Measurements from ENCODE around the gene HIGD2A. TPM values are rescaled to one million over a fixed set of nuclear protein-coding genes. Genes with fewer than 3 reads are reported as not detected.

HIGD2A gene
- total and polyA plus RNA-seq, 2 experiments from 2014 or later, result 67.7 to 194 TPM

GRCh38 chr5:176429972-176430371 lies 41.4 kb downstream of the HIGD2A start:
- no peak overlapping the region for H3K4me3 Mint-ChIP-seq
- peaks cover 33% of the 10 kb centered on the region for H3K9me3 Mint-ChIP-seq
- TF ChIP-seq ZNF114 (CRISPR knock-in tag; IDR thresholded peaks at IDR 0.05) (no peak), EZH2phosphoT487 (IDR thresholded peaks at IDR 0.05; ENCODE audit: unreplicated experiment) (no peak), JUNB (IDR thresholded peaks at IDR 0.05; ENCODE audit: unreplicated experiment) (no peak), STAT1 (IDR thresholded peaks at IDR 0.05; ENCODE audit: unreplicated experiment) (no peak), NANOG (IDR thresholded peaks at IDR 0.05; ENCODE audit: borderline replicate concordance) (no peak), CREB1 (CRISPR knock-in tag; IDR thresholded peaks at IDR 0.05; ENCODE audit: low read depth) (no peak), CTCF (conservative IDR thresholded peaks at IDR 0.05; ENCODE audit: low read depth in 2 of 2) (no peak)
- TF ChIP-seq, protein P1, sequence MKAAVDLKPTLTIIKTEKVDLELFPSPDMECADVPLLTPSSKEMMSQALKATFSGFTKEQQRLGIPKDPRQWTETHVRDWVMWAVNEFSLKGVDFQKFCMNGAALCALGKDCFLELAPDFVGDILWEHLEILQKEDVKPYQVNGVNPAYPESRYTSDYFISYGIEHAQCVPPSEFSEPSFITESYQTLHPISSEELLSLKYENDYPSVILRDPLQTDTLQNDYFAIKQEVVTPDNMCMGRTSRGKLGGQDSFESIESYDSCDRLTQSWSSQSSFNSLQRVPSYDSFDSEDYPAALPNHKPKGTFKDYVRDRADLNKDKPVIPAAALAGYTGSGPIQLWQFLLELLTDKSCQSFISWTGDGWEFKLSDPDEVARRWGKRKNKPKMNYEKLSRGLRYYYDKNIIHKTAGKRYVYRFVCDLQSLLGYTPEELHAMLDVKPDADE (IDR thresholded peaks at IDR 0.05), result no peak
- TF ChIP-seq, protein P2, sequence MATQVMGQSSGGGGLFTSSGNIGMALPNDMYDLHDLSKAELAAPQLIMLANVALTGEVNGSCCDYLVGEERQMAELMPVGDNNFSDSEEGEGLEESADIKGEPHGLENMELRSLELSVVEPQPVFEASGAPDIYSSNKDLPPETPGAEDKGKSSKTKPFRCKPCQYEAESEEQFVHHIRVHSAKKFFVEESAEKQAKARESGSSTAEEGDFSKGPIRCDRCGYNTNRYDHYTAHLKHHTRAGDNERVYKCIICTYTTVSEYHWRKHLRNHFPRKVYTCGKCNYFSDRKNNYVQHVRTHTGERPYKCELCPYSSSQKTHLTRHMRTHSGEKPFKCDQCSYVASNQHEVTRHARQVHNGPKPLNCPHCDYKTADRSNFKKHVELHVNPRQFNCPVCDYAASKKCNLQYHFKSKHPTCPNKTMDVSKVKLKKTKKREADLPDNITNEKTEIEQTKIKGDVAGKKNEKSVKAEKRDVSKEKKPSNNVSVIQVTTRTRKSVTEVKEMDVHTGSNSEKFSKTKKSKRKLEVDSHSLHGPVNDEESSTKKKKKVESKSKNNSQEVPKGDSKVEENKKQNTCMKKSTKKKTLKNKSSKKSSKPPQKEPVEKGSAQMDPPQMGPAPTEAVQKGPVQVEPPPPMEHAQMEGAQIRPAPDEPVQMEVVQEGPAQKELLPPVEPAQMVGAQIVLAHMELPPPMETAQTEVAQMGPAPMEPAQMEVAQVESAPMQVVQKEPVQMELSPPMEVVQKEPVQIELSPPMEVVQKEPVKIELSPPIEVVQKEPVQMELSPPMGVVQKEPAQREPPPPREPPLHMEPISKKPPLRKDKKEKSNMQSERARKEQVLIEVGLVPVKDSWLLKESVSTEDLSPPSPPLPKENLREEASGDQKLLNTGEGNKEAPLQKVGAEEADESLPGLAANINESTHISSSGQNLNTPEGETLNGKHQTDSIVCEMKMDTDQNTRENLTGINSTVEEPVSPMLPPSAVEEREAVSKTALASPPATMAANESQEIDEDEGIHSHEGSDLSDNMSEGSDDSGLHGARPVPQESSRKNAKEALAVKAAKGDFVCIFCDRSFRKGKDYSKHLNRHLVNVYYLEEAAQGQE (IDR thresholded peaks at IDR 0.05; ENCODE audit: unreplicated experiment), result no peak

DNA sequence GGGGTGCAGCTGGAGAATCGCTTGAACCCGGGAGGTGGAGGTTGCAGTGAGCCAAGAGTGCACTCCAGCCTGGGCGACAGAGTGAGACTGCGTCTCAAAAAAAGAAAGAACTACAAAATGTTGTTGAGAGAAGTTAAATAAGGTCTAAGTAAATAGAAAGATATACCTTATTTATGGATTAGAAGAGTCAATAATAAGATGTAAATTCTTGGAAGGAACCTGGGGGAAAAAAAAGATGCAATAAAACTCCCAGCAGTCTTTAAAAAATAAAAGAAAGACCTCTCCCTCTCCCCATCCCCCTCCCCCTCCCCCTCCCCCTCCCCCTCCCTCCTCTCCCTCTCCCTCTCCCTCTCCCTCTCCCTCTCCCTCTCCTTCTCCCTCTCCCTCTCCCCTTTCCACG lies 44.2 kb downstream of the HIGD2A start:
- no peaks in the 10 kb centered on the region for H3K79me2 ChIP-seq (replicated peaks; ENCODE audit: insufficient read depth)
- ATAC-seq (no peak), DNase-seq (ENCODE audit: low spot score) (no peak)
- no peaks in the 10 kb centered on the region for H4K20me1 ChIP-seq (replicated peaks; ENCODE audit: insufficient read depth)
- H3K27ac ChIP-seq (ENCODE audit: low read depth), result no peak overlapping the region
- no peaks in the 10 kb centered on the region for H3K36me3 ChIP-seq (ENCODE audit: insufficient read depth)
- no peak overlapping the region for H3K27ac Mint-ChIP-seq
- H3K27me3 Mint-ChIP-seq (ENCODE audit: insufficient read depth, low read depth, poor library complexity), result peaks cover 3% of the 10 kb centered on the region
- H3K9me3 Mint-ChIP-seq, result peaks cover 23% of the 10 kb centered on the region
- H3K36me3 Mint-ChIP-seq (ENCODE audit: low read depth), result peaks cover 8% of the 10 kb centered on the region
- H3F3A ChIP-seq (replicated peaks; ENCODE audit: low read depth), result no peaks in the 10 kb centered on the region
- no peaks in the 10 kb centered on the region for H3K4me1 ChIP-seq (ENCODE audit: insufficient read depth)
- H3K4me3 ChIP-seq, result no peak overlapping the region
- no peak overlapping the region for H3K4me3 Mint-ChIP-seq
- H3K4me2 ChIP-seq, result no peak overlapping the region
- no peaks in the 10 kb centered on the region for H3K27me3 ChIP-seq (ENCODE audit: insufficient read depth)
- H2AFZ ChIP-seq, result no peak overlapping the region
- no peak for TF ChIP-seq EZH2 (IDR thresholded peaks at IDR 0.05; ENCODE audit: low read depth, unreplicated experiment)
- TF ChIP-seq NANOG (IDR thresholded peaks at IDR 0.05; ENCODE audit: borderline replicate concordance), result no peak
- no peaks in the 10 kb centered on the region for H3K4me1 Mint-ChIP-seq
- H3K9me2 ChIP-seq (ENCODE audit: insufficient read depth), result no peaks in the 10 kb centered on the region

More at GRCh38 chr5:176429972-176430371, 41.4 kb downstream of the HIGD2A start:
- Histone ChIP-seq H3K36me3 (ENCODE audit: insufficient read depth) (no peaks in the 10 kb centered on the region), H3K4me2 (no peak overlapping the region), H3F3A (replicated peaks; ENCODE audit: low read depth) (no peaks in the 10 kb centered on the region), H3K27ac (ENCODE audit: low read depth) (no peak overlapping the region), H3K4me1 (ENCODE audit: insufficient read depth) (no peaks in the 10 kb centered on the region), H2AFZ (no peak overlapping the region), H3K27me3 (ENCODE audit: insufficient read depth) (no peaks in the 10 kb centered on the region), H3K9me2 (ENCODE audit: insufficient read depth) (no peaks in the 10 kb centered on the region), H4K20me1 (replicated peaks; ENCODE audit: insufficient read depth) (no peaks in the 10 kb centered on the region), H3K4me3 (no peak overlapping the region), H3K79me2 (replicated peaks; ENCODE audit: insufficient read depth) (no peaks in the 10 kb centered on the region)
- DNase-seq (ENCODE audit: low spot score) (no peak), ATAC-seq (no peak; the same call in 2 of the 3 replicates)
- Mint-ChIP-seq H3K36me3 (ENCODE audit: low read depth) (peaks cover 12% of the 10 kb centered on the region), H3K27me3 (ENCODE audit: insufficient read depth, low read depth, poor library complexity) (peaks cover 3% of the 10 kb centered on the region), H3K27ac (no peak overlapping the region), H3K4me1 (no peaks in the 10 kb centered on the region)

All from GM23338 (cell line).